Activated CD4-positive, alpha-beta T cell treated with anti-CD3 and anti-CD28 coated beads for 24 hours (primary cell): ENCODE data around the gene TXNRD3.

Source experiments
- DNase-seq, 2 donors: peaks; one replicate each; pipeline ENCODE4 v3.0.0-alpha.2; 2020; ENCODE audit warnings: low read depth in 2 of 2

TXNRD3 gene

DNA sequence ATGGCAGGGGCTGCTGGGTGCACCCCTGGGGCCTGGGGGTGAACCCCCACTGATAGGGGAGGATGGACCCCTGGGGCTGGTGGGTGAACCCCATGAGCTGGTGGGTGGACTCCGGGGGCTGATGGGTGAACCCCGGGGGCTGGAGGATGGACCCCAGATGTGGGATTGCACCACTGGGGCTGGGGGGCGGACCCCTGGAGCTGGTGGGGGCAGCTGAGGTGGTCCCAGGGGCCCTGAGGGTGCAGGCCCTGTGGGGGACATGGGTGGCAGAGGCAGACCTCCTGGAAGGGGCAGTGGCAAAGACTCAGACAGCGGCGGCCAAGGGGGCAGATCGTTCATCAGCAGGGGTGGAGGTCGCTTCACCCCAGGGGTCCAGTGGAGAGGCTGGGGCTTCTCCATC lies 17.4 kb upstream of the TXNRD3 start:
- no peak for DNase-seq

DNA sequence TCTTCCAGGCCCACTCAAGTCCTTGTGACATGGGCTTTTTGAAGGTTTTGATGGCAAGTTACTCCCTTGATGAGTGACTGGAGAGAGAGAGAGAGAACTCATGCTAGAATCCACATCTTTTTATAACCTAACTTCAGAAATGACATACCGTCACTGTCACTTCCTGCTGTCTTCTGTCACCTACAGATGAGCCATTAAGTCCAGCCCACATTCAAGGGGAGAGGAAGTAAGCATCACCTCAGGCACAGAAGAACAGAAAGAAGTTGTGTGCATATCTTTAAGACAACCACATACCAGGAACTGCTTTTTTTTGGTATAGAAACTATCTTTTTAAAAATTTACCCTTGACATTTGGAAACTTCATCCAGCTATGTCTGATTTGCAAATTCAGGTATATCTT lies 16.6 kb upstream of the TXNRD3 start:
- no peak for DNase-seq

DNA sequence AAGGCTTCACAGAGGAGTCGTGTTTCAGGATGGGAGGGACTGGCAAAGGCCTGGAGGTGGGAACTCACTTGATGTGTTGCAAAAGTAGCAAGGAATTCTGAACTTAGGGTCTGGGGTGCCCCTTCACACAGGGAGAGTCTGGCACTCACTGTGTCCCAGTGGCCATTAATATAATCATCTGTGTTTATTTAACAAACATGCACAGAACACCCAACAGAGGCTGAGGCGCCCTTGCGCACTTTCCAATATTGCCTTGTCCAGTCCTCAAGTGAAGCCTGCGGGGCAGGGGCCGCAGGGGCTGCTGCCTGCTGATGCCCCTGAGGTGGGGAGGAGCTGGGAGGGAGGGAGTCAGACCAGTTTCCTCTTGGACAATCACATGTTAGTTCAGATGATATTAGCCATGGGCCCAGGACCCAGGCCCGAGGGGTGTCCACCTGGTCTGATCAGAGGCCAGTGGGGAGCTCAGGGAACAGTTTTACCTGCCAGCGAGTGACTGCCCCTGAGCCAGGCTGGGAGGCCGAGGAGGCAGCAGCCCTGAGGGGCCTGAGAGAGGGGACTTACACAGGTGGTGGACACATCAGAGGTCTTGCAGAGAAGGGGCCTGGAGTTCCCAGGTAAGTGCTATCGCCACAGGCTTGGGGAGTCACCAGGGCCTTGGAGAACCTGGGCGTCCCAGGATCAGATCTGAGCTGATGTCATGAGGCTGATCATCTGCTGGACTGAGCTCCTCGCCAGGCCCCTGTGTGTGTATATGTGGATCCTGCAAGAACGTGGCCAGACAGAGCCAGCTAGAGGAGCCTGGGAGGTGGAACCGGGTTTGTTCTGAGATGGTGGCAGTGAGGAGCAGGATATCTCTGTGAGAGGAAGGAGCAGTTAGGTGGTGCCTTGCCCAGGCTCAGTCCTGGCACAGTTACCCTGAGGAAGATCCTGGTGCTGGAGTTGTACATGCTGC lies 13.8 kb upstream of the TXNRD3 start:
- DNase-seq: no peak

DNA sequence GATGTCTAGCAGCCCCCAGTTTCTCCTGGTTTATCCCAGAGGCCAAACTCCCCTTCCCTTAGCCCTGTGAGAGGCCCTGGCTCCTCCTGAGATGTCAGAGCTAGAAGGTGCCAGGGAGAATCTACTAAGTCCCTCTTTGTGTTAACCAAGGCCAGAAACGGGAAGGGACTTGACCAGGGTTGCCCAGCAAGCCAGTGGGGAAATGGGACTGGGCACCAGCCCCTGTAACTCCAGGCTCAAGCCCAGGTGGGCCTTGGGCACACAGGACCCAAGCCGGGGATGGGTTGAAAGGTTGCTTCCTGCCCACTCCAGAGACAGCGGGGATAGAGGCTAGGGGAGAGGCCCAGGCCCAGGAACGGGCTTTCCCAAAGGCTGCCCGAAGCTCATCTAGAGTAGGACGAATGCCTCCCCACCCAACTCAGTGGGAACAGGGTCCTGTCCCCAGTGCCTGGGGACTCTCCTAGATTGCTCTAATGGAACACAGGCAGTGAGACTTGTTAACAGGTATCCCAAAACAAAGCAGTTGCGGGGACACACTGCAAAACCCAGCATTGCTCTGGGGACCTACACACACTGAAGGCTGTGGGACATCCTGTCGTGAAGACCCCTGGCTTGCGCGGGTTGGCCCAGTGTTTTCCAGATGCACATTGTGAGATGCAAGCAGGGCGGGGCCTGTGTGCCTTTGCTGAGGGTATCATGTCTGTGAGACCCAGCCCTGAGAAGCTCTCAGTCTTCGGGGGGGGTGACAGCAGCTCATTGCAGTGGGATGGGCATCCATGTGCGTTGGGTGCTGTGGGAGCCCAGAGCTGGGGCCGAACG lies 12.9 kb upstream of the TXNRD3 start:
- DNase-seq: no peak

DNA sequence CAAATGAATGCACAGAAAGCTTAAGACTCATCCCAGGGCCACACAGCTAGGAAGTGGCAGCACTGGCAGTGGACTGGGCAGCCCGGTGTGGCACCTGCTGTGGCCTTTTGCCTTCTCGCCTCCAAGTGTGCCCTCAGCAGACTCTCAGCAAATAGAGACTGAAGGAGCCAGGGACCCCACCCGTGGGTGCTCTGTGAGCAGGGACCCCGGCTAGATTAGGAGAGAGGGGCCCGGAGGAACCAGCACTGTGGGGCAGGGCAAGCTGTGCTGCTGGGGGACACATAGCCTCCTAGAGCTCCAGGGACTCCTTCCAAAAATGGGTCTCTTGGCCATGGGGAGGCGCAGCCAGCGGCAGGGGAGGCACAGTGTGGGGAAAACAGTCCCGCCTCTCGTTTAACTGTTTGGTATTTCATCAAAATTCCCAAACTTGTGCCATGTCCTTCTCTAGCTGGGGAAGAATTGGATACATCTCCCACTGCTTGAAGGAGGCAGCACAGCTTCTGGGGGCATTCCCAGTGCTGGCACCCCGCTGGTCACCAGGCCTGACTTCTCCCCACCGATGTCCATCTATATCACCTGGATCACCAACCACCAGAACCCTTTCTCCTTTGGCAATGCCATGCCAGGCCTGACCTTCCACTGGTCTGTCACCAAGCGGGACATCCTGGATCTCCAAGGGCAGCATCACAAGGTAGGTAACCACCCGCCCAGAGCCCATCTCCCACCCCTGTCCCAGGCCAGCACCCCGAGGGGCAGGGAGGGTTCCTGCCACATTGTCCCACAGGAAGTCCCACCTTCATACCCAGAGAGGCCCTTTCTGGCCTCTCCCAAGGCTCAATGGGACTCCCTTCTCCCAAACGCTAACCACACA lies 12.0 kb upstream of the TXNRD3 start:
- DNase-seq: no peak

DNA sequence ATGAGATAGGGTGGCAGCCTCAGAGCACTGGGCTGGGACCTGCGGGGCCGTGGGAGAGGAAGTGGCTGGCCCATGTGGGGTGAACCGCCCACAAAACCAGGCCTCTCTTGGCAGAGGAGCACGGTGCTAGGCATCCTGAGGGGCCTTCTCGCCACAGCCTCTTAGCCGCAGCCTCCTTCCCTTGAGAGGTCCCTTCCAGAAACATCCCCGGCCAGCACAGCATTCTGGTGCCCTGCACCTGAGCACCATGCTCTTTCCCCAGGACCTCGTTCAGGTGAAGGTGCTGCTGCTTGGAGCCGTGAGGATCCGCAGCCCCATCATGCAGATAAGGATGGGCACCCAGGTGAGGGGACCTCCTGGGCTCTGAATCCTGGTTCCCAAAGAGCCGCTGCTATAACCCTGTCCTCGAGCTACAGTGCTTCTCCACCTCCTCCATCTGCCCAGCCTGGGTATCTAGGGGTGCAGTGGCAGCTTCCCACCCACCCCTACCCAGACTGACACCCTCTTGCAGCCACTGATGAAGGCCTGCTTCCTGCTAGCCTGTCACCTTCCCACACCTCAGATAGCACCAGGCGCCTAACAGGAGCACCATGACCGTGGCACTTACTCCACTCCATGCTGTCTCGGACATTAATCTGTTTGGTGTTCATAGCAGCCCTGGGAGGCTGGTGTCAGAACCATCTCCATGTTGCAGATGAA lies 11.2 kb upstream of the TXNRD3 start:
- no peak for DNase-seq

DNA sequence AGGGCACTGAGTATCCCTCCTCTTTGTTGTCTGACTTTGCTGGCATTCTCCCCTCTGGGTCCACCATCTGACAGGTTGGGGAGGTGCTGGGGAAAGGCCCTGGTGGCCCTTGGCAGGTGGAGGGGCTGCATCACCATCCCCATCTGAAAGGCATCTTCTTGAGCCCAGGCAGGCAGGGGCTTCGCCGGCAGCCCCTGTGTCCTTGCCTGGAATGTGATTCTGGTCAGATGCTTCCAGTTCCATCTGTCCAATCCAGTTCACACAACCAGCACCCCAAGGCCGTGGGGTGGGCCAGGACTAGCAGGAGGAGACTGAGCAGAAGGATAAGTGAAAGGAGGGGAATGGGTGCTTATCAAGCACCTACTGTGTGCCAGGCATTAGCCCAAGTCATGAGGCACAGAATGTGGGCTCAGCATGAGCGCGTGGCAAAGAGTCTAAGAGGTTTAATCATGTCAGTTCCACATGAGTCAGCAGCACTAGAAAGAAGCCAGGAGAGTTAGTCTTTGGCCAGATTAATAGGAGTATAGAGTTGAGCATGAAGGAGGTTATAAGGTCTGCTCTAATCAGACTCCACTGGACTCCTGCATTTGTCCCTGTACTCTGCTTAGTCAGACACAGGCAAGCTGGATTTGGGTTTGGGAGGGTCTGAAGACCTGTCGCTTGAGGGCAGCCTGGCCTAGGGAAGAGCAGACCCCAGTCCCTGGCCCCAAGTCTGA lies 10.5 kb upstream of the TXNRD3 start:
- DNase-seq: no peak

DNA sequence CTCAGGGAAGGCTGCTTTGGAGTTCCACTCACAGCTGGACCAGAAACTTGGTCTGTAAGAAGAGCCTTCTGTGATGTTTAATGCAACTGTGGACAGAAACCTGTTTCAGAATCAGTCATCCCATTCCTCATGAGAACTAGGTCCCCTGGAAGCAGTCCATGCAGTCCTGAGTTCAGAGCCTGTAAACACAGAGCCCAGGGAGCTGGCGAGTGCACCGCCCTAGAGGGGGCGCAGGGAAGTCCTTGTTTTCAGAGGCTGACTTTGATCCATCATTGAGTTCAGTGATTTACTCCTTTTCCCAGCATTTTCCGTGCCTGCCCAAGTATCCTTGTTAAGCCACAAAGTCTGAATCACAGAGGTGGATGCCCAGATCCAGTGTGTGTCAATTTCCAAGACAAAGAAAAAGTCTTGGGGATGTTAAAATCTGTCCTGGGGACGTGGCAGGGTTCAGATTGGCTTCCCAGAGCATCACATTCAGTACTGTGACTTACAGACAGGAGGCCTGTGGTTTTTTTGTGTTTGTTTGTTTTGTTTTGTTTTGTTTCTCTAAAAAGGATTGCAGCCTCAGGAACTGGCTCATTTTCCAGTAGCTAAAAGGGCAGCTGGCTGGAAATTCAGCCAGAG lies 9.8 kb upstream of the TXNRD3 start:
- no peak for DNase-seq

DNA sequence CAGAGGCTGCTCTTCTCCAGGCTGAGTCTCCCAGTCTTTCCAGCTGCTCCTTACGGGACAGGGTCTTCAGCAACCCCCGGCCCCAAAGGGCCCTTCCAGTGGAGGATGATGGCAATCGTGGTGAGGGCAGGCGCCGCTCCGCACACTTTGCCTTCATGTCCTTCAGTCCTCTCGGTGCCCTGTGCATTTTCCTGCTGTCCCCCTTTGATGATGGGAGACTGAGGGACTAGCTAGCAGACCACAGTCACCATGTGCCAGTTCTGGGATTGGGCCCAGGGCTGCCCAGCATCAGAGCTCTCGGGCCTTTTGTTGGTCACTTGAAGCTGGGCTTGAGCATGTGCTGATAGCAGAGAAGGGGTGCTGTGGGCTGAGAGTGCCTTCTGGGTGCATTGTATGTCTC lies 8.8 kb upstream of the TXNRD3 start:
- no peak for DNase-seq

DNA sequence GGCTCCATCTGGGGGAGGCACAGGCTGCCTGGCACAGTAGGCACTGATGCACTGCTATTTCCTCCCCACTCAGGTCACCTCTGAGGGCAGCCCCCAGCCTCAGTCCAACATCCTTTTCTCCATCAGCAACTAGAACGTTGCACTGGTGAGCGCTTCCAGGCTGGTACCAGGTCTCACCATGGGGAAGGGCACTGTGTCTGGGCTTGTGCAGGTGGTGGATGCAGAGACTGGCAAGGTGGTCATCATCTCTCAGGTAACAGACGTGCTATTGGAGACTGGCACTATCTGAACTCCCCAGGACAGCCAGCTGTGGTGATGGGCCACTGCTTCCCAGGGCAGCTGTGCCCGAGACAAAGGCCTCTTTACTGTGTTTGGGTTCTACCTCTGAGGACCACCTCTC lies 8.3 kb upstream of the TXNRD3 start:
- no peak for DNase-seq

DNA sequence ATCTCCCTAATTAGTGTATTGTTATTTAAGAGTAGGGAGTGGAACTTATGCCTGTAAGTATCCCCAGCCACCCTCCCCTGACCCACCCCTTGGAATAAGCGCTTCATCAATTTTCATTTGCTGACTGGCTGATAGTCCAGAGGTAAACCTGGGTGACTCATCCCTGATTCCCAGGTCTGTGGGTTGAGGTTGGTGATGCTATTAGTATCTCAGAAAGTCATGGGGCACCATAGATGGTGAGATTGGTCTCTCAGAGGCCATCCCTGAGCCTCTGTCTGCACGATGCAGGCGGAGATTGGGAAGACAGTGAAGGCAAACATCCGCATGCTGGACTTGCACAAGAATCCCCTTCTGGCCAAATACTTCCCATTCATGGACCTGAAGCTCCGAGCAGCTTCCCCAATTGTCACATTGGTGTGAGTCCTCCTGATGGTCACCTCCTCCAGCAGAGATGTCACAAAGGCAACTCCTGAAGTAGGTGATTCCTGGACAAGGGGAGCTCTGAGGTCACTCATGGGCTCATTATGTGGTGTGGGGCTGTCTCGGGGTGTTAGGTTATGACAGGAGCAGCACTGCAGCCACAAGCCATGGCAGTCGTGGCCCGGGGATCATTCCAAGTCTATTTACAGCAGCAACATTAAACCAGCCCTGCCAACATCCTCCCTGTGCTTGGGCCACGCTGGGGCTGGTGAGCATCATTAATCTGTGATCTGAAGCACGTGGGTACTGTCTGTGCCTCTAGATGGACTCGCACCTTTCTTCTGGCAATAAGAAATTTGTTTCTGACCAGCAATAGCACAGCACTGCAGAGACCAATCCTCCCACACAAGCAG lies 6.8 kb upstream of the TXNRD3 start:
- no peak for DNase-seq

DNA sequence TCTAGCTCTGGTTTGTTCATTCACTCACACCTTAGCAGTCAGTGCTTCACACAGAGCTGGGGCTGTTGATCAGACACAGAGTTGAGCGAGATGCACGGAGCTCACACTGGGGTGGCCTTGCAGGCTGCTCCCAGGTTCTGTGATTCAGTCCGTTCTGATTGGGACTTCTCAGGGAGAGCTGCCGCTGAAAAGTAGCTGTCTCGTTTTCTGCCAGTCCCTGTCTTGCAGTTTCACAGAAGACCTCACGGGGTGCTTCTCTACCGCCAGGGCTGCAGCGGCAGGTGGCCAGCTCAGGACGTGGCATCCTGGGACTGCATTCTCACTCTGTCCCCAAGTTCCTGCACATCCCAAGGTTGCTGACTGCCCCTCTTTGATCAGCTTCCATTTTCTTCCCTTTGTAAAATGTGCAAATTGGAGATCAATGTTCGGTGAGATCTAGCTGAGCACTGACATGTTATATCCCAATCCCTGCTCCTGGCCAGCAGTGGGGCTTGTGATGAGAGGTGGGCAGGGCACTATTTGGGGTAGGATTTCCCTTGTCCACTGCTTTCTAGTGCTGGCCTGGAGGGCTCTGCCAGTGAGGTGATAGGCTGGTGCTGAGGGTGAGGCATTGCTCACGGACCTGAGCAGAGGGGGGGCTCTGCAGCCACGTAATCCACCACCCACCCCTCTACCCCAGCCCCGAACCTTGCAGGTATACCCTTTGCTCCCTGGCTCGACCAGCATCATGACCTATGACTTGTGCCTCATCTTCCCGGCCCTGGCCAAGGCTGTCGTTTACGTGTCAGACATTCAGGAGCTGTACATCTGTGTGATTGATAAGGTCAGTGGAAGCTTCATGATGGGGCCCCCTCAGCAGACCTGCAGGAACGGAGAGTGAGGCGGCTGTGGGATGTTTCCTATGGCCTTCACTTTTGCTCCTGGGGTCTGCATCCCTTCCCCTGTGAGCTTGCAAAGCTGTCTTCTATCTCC lies 5.3 kb upstream of the TXNRD3 start:
- no peak for DNase-seq

DNA sequence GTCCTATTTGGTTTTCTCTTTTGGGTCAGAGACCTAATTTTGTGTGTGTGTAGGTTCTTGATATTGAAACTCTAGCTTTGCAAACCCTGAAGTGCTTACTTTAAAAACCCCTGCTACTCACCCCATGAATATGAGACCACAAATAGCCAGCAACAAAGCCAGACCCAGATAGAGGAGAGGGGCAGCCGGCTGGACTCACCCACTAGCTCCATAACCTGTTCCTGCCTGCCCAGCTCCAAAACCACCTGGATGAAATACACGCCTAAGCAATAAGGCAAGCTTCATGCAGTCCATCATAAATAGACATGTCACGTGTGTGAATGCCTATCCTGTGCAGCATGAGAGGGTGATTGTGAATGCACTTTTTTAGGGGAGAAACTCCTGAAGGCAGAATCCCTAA lies 3.7 kb upstream of the TXNRD3 start:
- DNase-seq: no peak

DNA sequence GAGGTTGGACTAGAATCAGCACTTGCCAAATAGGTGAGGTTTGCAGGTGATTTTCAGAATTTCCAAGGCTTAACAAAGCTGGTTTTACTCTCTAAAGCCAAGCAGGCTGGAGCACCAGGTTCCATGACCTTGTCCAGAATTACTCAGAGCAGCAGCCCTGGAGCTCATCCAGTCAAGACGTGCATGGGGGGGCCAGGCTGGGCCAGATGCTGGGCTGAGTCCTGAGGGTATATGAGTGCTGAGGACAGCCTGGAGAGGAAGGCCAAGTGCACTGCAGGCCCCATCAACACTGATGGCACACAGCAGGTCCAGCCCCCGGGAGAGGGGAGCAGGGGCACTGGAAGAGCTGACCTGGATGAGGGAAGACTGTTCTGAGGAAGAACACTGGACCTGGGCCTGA lies 3.0 kb upstream of the TXNRD3 start:
- no peak for DNase-seq

DNA sequence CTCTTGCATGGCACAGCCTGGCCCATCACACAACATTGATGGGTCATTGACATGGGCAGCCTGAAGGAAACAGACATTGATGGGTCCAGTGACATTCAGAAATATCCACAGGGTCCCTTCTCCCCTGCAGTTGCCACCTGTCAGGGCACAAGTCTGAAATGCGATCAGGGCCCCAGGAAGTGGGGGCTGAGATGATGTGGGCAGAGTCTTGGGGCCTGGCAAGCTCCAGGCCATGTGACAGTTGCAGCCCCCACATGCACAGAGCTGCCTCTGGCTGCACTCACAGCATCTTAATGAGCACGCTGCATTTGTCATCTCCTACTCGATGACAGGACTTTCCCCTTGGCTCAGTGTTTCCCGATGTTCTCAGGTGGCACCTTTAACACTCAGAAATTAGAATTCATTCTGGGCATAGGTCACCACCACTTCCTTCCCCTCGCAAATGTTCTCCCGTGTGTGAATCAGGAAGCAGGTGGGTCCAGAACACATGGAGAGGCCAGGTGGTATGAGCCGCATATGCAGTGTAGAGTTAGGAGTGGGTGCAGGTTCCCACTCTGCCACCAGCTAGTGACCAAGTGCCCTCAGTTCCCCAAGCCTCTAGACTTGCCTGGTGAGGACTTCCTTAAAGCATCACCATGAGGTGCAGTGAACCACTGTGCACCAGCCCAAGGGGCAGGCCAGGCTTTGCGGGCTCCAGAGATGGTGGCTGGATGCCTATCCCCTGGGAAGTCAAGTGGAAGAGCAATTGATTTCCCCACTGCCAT lies 1.6 kb upstream of the TXNRD3 start:
- no peak for DNase-seq

DNA sequence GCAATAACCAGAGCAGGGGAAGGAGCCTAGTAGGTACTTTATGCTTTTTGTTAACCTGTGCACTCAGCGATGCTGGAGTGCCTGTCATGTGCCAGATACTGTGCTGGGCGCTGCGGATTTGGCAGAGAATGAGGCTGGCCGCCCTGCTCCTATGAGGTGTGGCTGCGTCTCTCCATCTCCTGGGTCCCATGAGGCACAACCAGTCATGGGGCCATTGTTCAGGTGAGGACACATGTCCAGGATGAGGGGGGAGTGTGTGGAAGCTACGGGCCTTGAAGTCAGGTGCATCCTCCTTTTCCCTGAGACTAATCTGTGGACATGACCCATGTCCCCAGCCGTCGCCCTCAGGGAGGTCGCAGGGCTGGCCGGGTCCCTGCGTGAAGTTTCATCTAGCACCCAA lies 963 bp upstream of the TXNRD3 start:
- DNase-seq: no peak

DNA sequence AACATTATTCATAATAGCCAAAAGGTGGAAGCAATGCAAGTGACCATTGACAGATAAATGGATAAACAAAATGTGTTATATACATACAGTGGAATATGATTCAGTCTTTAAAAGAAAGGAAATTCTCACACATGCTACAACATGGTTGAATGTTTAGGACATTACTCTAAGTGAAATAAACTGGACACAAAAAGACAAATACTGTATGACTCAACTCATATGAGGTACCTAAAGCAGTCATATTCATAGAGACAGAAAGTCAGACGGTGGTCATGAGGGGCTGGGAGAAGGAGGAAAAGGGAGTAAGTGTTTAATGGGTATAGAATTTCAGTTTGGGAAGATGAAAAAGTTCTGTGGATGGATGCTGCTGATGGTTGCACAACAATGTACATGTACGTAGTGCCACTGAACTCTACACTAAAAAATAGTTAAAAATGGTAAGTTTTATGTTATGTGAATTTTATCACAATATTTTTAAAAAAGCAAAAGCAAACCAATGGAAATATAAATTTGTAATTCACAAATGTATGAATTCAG lies 5.3 kb downstream of the TXNRD3 start:
- no peak for DNase-seq
